ENCODE results near the gene PCBD2.

PCBD2 gene

GRCh38 chr5:135008981-135009735 is 104.2 kb downstream of the PCBD2 start:
- no peak for DNase-seq

GRCh38 chr5:135009736-135010501 is 105.0 kb downstream of the PCBD2 start:
- DNase-seq: no peak

GRCh38 chr5:135010502-135011354 is 105.8 kb downstream of the PCBD2 start:
- no peak for DNase-seq

GRCh38 chr5:135011355-135012032 is 106.6 kb downstream of the PCBD2 start:
- no peak for DNase-seq

GRCh38 chr5:135012033-135012588 is 107.2 kb downstream of the PCBD2 start:
- DNase-seq: no peak
